ENCODE data around the gene KLF11. TPM values are rescaled to one million over a fixed set of nuclear protein-coding genes. Genes with fewer than 3 reads are reported as not detected.
"Not testable (repeated sequence)": the region's sequence is repeated elsewhere in the genome, so short reads cannot be mapped to it uniquely, and the experiment has no call there.

The KLF11 gene
- polyA plus RNA-seq, 3 donors: 22.8 to 23.6 (median 23.4) TPM

DNA sequence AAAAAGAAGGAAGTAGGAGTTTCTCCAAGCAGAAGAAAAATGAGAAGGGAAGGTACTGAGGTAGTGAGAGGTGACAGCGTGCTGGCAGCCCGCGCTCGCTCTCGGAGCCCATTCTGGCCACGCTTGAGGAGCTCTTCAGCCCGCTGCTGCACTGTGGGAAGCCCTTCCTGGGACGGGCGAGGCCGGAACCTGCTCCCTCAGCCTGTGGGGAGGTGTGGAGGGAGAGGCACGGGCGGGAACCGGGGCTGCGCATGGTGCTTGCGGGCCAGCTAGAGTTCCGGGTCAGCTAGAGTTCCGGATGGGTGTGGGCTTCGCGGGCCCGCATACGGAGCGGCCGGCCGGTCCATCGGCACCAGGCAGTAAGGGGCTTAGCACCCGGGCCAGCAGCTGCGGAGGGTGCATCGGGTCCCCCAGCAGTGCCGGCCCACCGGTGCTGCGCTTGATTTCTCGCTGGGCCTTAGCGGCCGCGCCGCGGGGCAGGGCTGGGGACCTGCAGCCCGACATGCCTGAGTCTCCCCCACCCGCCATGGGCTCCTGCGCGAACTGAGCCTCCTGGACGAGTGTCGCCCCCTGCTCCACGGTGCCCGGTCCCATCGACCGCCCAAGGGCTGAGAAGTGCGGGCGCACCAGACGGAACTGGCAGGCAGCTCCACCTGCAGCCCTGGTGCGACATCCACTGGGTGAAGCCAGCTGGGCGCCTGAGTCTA lies 48.0 kb downstream of the KLF11 start:
- DNase-seq (ENCODE audit: extremely low read depth in 1 of 11, low read depth in 9 of 11, low spot score in 4 of 11): no peak

DNA sequence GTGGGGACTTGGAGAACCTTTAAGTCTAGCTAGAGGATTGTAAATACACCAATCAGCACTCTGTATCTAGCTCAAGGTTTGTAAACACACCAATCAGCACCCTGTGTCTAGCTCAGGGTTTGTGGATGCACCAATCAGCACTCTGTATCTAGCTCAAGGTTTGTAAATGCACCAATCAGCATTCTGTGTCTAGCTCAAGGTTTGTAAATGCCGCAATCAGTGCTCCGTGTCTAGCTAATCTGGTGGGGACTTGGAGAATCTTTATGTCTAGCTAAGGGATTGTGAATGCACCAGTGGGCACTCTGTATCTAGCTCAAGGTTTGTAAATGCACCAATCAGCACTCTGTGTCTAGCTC lies 48.5 kb downstream of the KLF11 start:
- DNase-seq (ENCODE audit: extremely low read depth in 1 of 11, low read depth in 9 of 11, low spot score in 4 of 11): not testable (repeated sequence)

DNA sequence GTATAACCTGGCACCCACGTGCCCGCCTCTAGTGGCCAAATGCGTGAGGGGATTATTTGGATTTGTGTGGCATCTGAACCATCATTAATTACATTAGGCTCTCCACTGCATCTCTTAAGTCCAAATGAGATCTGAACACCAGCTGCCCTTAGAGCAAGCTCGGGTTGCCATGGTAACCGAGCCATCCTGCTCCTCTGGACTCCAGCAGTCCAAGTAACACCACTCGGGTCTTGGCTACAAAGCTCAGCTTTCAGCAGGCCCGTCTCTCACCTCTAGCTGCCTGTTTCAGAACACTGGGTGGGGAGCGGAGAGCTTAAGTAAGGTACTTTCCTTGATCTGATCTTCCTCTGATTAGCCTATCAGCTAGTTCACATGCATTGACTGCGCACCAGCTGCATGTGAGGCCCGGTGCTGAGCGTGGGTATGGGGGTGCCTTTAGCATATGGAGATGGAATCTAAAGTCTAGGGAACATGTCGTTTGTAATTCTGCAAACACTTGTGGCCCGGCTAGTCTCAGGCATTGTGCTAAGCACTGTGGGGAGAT lies 51.0 kb downstream of the KLF11 start:
- no peak for DNase-seq (ENCODE audit: extremely low read depth in 1 of 11, low read depth in 9 of 11, low spot score in 4 of 11)

DNA sequence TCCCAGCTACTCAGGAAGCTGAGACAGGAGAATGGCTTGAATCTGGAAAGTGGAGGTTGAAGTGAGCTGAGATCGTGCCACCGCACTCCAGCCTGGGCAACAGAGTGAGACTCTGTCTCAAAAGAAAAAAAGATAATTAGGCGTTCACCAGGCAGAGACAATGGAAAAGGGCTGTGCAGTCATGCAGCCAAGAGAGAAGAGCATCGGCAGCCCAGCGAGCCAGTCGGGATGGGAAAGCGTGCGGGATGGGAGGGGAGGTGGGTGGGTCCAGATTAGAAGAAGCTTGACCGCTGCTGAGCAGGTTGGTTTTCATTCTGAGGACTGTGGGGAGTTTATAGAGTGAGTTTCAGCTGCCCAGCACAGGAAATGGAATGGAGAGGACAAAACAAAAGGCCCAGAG lies 51.8 kb downstream of the KLF11 start:
- DNase-seq (ENCODE audit: extremely low read depth in 1 of 11, low read depth in 9 of 11, low spot score in 4 of 11): no peak

DNA sequence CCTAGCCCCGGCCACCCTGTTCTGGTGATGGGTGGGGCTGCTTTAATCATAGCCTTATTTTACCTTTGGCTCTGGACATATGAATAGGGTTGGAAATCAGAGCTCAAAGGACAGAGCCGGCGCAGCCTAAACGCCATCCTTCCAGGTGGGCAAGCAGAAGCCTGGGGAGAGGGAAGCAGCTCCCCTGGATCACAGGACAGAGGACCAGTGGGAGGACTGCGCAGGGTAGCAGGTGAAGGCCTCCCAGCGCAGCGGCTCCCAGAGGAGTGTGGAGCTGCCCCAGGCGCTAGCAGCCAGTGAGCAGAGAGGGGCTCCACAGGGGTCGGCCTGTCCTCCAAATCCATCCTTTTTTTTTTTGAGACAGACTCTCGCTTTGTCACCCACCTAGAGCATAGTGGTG lies 53.3 kb downstream of the KLF11 start:
- no peak for DNase-seq (ENCODE audit: extremely low read depth in 1 of 11, low read depth in 9 of 11, low spot score in 4 of 11)

DNA sequence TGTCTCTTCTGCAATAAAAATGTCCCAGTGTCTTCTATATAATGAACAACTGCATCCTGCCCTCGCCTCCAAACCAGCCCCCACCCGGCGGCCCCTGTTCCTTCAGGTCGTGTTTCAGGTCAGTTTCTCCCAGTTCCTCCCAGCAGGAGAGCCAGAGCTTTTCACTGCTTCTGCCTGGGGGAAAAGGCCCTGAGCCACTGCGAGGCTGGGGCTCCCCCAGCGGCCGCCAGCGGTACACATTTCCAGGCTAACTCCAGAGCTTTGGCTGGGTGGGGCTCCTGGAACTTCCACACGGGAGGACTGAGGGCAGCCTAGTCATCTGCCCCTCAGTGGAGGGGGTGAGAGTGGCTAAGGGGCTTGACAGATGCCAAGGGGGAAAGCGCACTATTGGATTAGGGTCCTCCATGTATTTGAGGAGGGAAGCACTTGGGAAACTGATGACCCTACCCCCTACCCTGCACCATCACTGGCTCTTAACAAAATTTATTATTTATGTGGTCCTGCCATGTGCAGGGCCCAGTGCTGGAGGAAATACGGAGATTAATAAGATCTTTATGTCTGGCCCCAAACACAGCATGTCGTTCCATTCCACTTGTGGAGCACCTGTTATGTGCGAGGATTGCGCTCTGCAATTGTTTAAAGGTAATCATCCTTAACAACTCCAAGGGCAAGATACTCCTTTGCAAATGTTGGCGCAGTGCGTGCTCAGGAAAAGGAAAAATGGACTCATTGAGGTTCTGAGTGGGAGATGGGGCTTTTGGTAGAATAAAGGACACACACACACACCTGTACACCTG lies 54.2 kb downstream of the KLF11 start:
- DNase-seq (ENCODE audit: extremely low read depth in 1 of 11, low read depth in 9 of 11, low spot score in 4 of 11): no peak

DNA sequence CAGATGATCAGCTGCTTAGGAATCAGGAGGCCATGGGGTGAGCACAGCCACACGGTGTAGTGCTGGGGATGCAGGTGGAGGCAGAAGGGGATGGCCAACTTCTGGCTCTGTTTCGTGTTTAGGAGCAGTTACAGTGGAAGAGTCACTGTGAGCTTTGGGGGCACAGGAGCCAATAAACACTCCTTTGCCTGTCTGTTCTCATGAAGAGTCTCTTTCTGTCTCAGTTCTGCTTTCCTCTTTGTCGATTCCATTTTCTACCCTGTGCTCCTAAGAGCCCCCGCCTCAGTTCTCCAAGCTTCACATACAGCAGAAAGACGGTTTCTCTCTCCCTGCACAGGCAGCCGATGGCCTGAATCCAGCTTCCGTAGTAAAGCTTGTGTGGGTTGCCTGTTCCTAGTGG lies 58.1 kb downstream of the KLF11 start:
- no peak for DNase-seq (ENCODE audit: extremely low read depth in 1 of 11, low read depth in 9 of 11, low spot score in 4 of 11)

DNA sequence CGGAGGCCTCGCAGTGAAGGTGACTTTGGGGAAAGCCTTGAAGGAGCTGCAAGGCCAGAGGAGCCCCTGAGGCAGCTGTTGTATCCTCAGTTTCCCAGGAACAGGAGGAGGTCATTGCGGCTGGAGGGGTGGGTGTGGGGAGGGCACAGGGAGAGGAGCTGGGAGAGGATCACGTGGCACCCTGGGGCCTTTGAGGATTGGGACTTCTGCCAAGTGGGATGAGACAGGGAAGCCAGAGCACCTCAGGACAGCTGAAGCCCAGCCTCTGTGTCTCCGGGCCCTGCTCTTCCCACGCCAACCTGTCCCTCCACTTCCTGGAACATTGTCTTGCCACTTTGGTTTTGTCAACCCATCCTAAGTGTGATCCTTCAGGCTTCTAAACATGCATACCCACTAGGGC lies 59.8 kb downstream of the KLF11 start:
- DNase-seq (ENCODE audit: extremely low read depth in 1 of 11, low read depth in 9 of 11, low spot score in 4 of 11): no peak

Other genes starting within 250 kb of the KLF11 start
- gene TAF1B, start 200.1 kb upstream of the KLF11 start, polyA plus RNA-seq (ENCODE audit: insufficient read length in 3 of 3): 10 to 100 TPM; 25.3 to 34.1 (median 28.5) TPM
- gene GRHL1, start 91.9 kb upstream of the KLF11 start, polyA plus RNA-seq (ENCODE audit: insufficient read length in 3 of 3): 1 to 10 TPM; 4.4 to 5.0 (median 4.7) TPM
- 100 to 1,000 TPM in 2 of 3 donors, 10 to 100 TPM in 1; 90.8 to 108 (median 103) TPM for gene CYS1, start 36.9 kb downstream of the KLF11 start, polyA plus RNA-seq (ENCODE audit: insufficient read length in 3 of 3)
- gene RRM2, start 79.2 kb downstream of the KLF11 start, polyA plus RNA-seq (ENCODE audit: insufficient read length in 3 of 3): 10 to 100 TPM; 44.8 to 65.9 (median 64.7) TPM